ENCODE measurements around the gene KCNJ4. TPM values are rescaled to one million over a fixed set of nuclear protein-coding genes. Genes with fewer than 3 reads are reported as not detected.
"Not testable (repeated sequence)": the region's sequence is repeated elsewhere in the genome, so short reads cannot be mapped to it uniquely, and the experiment has no call there.

Gene KCNJ4
- total and polyA plus RNA-seq, 7 experiments from 2014 or later, result not detected

DNA sequence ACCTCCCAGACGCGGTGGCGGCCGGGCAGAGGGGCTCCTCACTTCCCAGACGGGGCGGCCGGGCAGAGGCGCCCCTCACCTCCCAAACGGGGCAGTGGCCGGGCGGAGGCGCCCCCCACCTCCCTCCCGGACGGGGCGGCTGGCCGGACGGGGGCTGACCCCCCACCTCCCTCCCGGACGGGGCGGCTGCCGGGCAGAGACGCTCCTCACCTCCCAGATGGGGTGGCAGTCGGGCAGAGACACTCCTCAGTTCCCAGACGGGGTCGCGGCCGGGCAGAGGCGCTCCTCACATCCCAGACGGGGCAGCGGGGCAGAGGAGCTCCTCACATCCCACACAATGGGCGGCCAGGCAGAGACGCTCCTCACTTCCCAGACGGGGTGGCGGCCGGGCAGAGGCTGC, 45.1 kb downstream of the KCNJ4 start:
- H3K27me3 ChIP-seq (ENCODE audit: control insufficient read depth in 2 of 2, insufficient read depth in 2 of 2, low read length in 2 of 2); ATAC-seq; H3K4me3 Mint-ChIP-seq; H3K27ac Mint-ChIP-seq; H3K27ac ChIP-seq (ENCODE audit: low read depth, low read length); H3K4me1 ChIP-seq (ENCODE audit: control insufficient read depth in 2 of 2, insufficient read depth in 2 of 2, low read length in 2 of 2); POLR2A ChIA-PET; CTCF ChIA-PET; H3K4me3 ChIP-seq (ENCODE audit: low read length); H3K9me3 Mint-ChIP-seq; H3K9me3 ChIP-seq (ENCODE audit: control insufficient read depth in 2 of 3, low read length in 3 of 3); H3K36me3 ChIP-seq (ENCODE audit: control insufficient read depth in 2 of 3, insufficient read depth in 3 of 3, low read length in 3 of 3); H3K27me3 Mint-ChIP-seq; H3K36me3 Mint-ChIP-seq; H3K4me1 Mint-ChIP-seq: not testable (repeated sequence)
- intact Hi-C loops (cut with micrococcal nuclease), result loop anchor here in 1 of 2 donors (5.0 kb wide), 1 partner anchor 97 kb away; the partner anchor contains the start of gene DDX17
- peak in 1 of 9 donors; percentile 9 for DNase-seq

- H3K9me3 ChIP-seq (ENCODE audit: control insufficient read depth in 2 of 3, low read length in 3 of 3), result no peaks in the 10 kb centered on the region
- Mint-ChIP-seq H3K36me3 (no peaks in the 10 kb centered on the region), H3K27me3 (peaks cover 0 to 14% (median 0%) of the 10 kb centered on the region in 5 donors), H3K4me1 (no peaks in the 10 kb centered on the region), H3K27ac (no peak overlapping the region), H3K9me3 (no peaks in the 10 kb centered on the region), H3K4me3 (no peak overlapping the region)
- H3K27me3 ChIP-seq (ENCODE audit: control insufficient read depth in 2 of 2, insufficient read depth in 2 of 2, low read length in 2 of 2), result no peaks in the 10 kb centered on the region
- H3K4me3 ChIP-seq (ENCODE audit: low read length), result no peak overlapping the region
- intact Hi-C loops (cut with micrococcal nuclease), result no loop called here
- no peak overlapping the region for H3K27ac ChIP-seq (ENCODE audit: low read depth, low read length)
- POLR2A ChIA-PET, result no interaction called here
- ATAC-seq (peak; percentile 65), DNase-seq (no peak)
- CTCF ChIA-PET, result no interaction called here
- H3K36me3 ChIP-seq (ENCODE audit: control insufficient read depth in 2 of 3, insufficient read depth in 3 of 3, low read length in 3 of 3), result no peaks in the 10 kb centered on the region
- H3K4me1 ChIP-seq (ENCODE audit: control insufficient read depth in 2 of 2, insufficient read depth in 2 of 2, low read length in 2 of 2), result no peaks in the 10 kb centered on the region
These were observed 48.4 kb downstream of the KCNJ4 start for GRCh38 chr22:38406617-38407016.

- CTCF ChIA-PET, result interaction anchor here (0.5 kb wide), 1 partner anchor 1959 kb away, joined by 3 read pairs; no protein-coding TSS in a partner anchor
These were observed 50.6 kb downstream of the KCNJ4 start for GRCh38 chr22:38404419-38404818.

GRCh38 chr22:38403812-38404211, 51.2 kb downstream of the KCNJ4 start:
- ChIA-PET CTCF (interaction anchor here (0.5 kb wide), 1 partner anchor 1960 kb away, joined by 3 read pairs; no protein-coding TSS in a partner anchor), POLR2A (no interaction called here)
- Mint-ChIP-seq H3K27ac (no peak overlapping the region), H3K27me3 (peaks cover 0 to 34% (median 0%) of the 10 kb centered on the region in 5 donors), H3K4me3 (no peak overlapping the region), H3K36me3 (no peaks in the 10 kb centered on the region), H3K9me3 (no peaks in the 10 kb centered on the region), H3K4me1 (peaks cover 0 to 5% (median 3%) of the 10 kb centered on the region in 7 donors)
- Histone ChIP-seq H3K27ac (ENCODE audit: low read depth, low read length) (no peak overlapping the region), H3K9me3 (ENCODE audit: control insufficient read depth in 2 of 3, low read length in 3 of 3) (no peaks in the 10 kb centered on the region), H3K36me3 (ENCODE audit: control insufficient read depth in 2 of 3, insufficient read depth in 3 of 3, low read length in 3 of 3) (no peaks in the 10 kb centered on the region), H3K27me3 (ENCODE audit: control insufficient read depth in 2 of 2, insufficient read depth in 2 of 2, low read length in 2 of 2) (no peaks in the 10 kb centered on the region), H3K4me1 (ENCODE audit: control insufficient read depth in 2 of 2, insufficient read depth in 2 of 2, low read length in 2 of 2) (no peaks in the 10 kb centered on the region), H3K4me3 (ENCODE audit: low read length) (no peak overlapping the region)
- ATAC-seq (no peak), DNase-seq (no peak)
- intact Hi-C loops (cut with micrococcal nuclease), result no loop called here

More at GRCh38 chr22:38404419-38404818, 50.6 kb downstream of the KCNJ4 start:
- Histone ChIP-seq H3K4me3 (ENCODE audit: low read length) (no peak overlapping the region), H3K27ac (ENCODE audit: low read depth, low read length) (no peak overlapping the region), H3K36me3 (ENCODE audit: control insufficient read depth in 2 of 3, insufficient read depth in 3 of 3, low read length in 3 of 3) (no peaks in the 10 kb centered on the region), H3K9me3 (ENCODE audit: control insufficient read depth in 2 of 3, low read length in 3 of 3) (no peaks in the 10 kb centered on the region), H3K27me3 (ENCODE audit: control insufficient read depth in 2 of 2, insufficient read depth in 2 of 2, low read length in 2 of 2) (no peaks in the 10 kb centered on the region), H3K4me1 (ENCODE audit: control insufficient read depth in 2 of 2, insufficient read depth in 2 of 2, low read length in 2 of 2) (no peaks in the 10 kb centered on the region)
- Mint-ChIP-seq H3K36me3 (no peaks in the 10 kb centered on the region), H3K9me3 (no peaks in the 10 kb centered on the region), H3K4me3 (no peak overlapping the region), H3K27me3 (peaks cover 0 to 31% (median 0%) of the 10 kb centered on the region in 5 donors), H3K4me1 (peaks cover 0 to 4% (median 3%) of the 10 kb centered on the region in 7 donors), H3K27ac (no peak overlapping the region)
- DNase-seq (no peak), ATAC-seq (no peak)
- POLR2A ChIA-PET, result no interaction called here
- intact Hi-C loops (cut with micrococcal nuclease), result no loop called here

DNA sequence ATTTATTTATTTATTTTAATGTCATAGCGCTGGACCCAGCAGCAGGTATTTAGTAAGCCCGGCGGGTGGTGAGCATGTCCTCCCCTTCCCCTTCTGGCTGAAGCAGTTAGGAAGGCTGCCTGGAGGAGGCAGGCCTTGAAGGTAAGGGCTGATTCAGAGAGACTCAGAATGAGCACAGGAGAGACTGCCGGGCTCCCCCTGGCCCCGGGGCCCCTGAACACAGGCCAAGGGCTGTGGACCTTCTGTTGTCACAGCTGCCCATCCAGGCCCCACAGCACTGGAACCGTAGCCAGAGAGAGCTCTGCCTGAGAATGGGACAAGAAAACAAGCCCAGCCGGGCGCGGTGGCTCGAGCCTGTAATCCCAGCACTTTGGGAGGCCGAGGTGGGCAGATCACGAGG, 52.8 kb downstream of the KCNJ4 start:
- Histone ChIP-seq H3K27me3 (ENCODE audit: control insufficient read depth in 2 of 2, insufficient read depth in 2 of 2, low read length in 2 of 2) (no peaks in the 10 kb centered on the region), H3K36me3 (ENCODE audit: control insufficient read depth in 2 of 3, insufficient read depth in 3 of 3, low read length in 3 of 3) (no peaks in the 10 kb centered on the region), H3K4me3 (ENCODE audit: low read length) (no peak overlapping the region), H3K27ac (ENCODE audit: low read depth, low read length) (no peak overlapping the region), H3K4me1 (ENCODE audit: control insufficient read depth in 2 of 2, insufficient read depth in 2 of 2, low read length in 2 of 2) (no peaks in the 10 kb centered on the region), H3K9me3 (ENCODE audit: control insufficient read depth in 2 of 3, low read length in 3 of 3) (no peaks in the 10 kb centered on the region)
- no peak for ATAC-seq
- ChIA-PET CTCF (no interaction called here), POLR2A (interaction anchor here (0.9 kb wide), 1 partner anchor 97 kb away, joined by 4 read pairs; no protein-coding TSS in a partner anchor)
- no peak overlapping the region for H3K4me3 Mint-ChIP-seq
- H3K4me1 Mint-ChIP-seq, result peaks cover 0 to 8% (median 5%) of the 10 kb centered on the region in 7 donors
- no peaks in the 10 kb centered on the region for H3K36me3 Mint-ChIP-seq
- H3K27ac Mint-ChIP-seq, result no peak overlapping the region
- intact Hi-C loops (cut with micrococcal nuclease), result no loop called here
- H3K9me3 Mint-ChIP-seq, result no peaks in the 10 kb centered on the region
- peaks cover 0 to 32% (median 0%) of the 10 kb centered on the region in 5 donors for H3K27me3 Mint-ChIP-seq
- DNase-seq, result no peak

DNA sequence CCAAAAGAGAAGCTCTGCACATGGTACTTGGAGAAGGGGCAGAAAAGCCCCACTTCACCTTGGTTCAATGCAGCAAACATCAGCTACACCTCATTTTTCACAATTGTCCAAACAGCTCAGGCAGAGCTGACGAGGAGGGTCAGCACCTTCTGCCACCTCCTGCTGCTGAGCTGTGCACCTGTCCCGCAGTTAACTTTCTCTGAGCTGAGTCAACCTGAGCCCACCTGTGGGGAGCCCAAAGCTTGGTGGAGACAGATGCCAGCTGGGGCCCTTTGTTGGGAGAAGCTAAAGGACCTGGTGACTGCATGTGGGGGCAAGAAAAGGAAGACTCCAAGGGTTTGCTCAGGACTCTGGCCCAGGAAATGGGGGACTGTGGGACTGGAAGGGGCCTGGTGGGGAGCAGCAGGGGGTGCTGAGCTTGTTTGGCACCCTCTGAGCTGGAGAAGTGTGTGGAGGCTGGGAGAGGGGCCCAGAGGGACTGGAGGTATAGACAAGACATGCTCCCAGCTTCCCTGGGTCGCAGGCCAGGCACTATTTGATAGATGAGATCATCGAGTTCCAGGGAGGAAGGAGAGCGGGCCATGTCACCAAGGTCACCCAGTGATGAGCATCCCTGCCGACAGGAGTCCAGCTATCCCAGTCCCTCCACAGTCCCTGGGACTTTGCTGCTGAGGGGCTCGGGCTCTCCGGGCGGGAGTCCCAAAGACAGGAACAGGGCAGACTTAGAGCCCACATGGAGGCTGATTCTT, 53.5 kb downstream of the KCNJ4 start:
- H3K36me3 Mint-ChIP-seq, result no peaks in the 10 kb centered on the region
- no peaks in the 10 kb centered on the region for H3K4me1 ChIP-seq (ENCODE audit: control insufficient read depth in 2 of 2, insufficient read depth in 2 of 2, low read length in 2 of 2)
- no peak for DNase-seq
- no peaks in the 10 kb centered on the region for H3K36me3 ChIP-seq (ENCODE audit: control insufficient read depth in 2 of 3, insufficient read depth in 3 of 3, low read length in 3 of 3)
- H3K9me3 Mint-ChIP-seq, result peaks cover 0 to 2% (median 0%) of the 10 kb centered on the region in 11 donors
- POLR2A ChIA-PET, result interaction anchor here (0.9 to 1.0 kb wide), 2 partner anchors 10 to 98 kb away, joined by 4 read pairs; no protein-coding TSS in a partner anchor
- no peak overlapping the region for H3K27ac ChIP-seq (ENCODE audit: low read depth, low read length)
- peak overlapping the region in 1 of 9 donors; percentile 55 for H3K27ac Mint-ChIP-seq
- H3K4me3 ChIP-seq (ENCODE audit: low read length), result no peak overlapping the region
- peaks cover 0 to 30% (median 0%) of the 10 kb centered on the region in 5 donors for H3K27me3 Mint-ChIP-seq
- no peaks in the 10 kb centered on the region for H3K27me3 ChIP-seq (ENCODE audit: control insufficient read depth in 2 of 2, insufficient read depth in 2 of 2, low read length in 2 of 2)
- no peak for ATAC-seq
- H3K9me3 ChIP-seq (ENCODE audit: control insufficient read depth in 2 of 3, low read length in 3 of 3), result no peaks in the 10 kb centered on the region
- peaks cover 2 to 15% (median 6%) of the 10 kb centered on the region in 7 donors for H3K4me1 Mint-ChIP-seq
- peak overlapping the region in 3 of 10 donors; percentile 8 to 19 (median 8) for H3K4me3 Mint-ChIP-seq
- CTCF ChIA-PET, result interaction anchor here (0.7 kb wide), 1 partner anchor 91 kb away, joined by 3 read pairs; no protein-coding TSS in a partner anchor
- intact Hi-C loops (cut with micrococcal nuclease), result no loop called here

GRCh38 chr22:38400256-38400655, 54.7 kb downstream of the KCNJ4 start:
- Mint-ChIP-seq H3K27me3 (peaks cover 0 to 30% (median 0%) of the 10 kb centered on the region in 5 donors), H3K4me1 (peaks cover 5 to 28% (median 18%) of the 10 kb centered on the region in 7 donors)
- H3K4me3 Mint-ChIP-seq; intact Hi-C loops (cut with micrococcal nuclease); H3K9me3 ChIP-seq (ENCODE audit: control insufficient read depth in 2 of 3, low read length in 3 of 3); H3K4me1 ChIP-seq (ENCODE audit: control insufficient read depth in 2 of 2, insufficient read depth in 2 of 2, low read length in 2 of 2); H3K27me3 ChIP-seq (ENCODE audit: control insufficient read depth in 2 of 2, insufficient read depth in 2 of 2, low read length in 2 of 2); CTCF ChIA-PET; DNase-seq; ATAC-seq; POLR2A ChIA-PET; H3K4me3 ChIP-seq (ENCODE audit: low read length); H3K27ac Mint-ChIP-seq; H3K9me3 Mint-ChIP-seq; H3K36me3 Mint-ChIP-seq; H3K36me3 ChIP-seq (ENCODE audit: control insufficient read depth in 2 of 3, insufficient read depth in 3 of 3, low read length in 3 of 3); H3K27ac ChIP-seq (ENCODE audit: low read depth, low read length): not testable (repeated sequence)
